ENCODE results near the gene SPATA6L. TPM values are rescaled to one million over a fixed set of nuclear protein-coding genes. Genes with fewer than 3 reads are reported as not detected.
"Not testable (repeated sequence)": the region's sequence is repeated elsewhere in the genome, so short reads cannot be mapped to it uniquely, and the experiment has no call there.

Gene SPATA6L
- total RNA-seq, 2 donors from 2014 or later = 3.6 to 10.9 TPM

DNA sequence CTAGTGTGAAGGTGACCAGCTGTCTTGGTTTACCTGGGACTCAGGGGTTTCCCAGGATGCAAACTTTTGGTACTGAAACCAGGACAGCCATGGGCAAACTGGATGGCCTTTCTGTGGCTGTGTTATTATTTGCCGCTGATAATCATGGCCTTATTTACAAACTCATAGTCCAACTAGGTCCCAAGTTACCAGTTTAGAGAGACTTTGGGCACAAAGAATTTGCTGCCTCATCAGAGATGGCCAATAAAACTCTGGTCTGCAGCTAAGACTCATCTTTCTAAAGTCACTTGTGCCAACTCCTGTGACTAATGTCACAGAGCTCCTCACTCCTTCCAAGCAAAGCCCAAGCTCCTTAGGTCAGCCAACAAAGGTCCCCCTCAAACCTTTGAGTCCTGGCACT is 51.7 kb downstream of the SPATA6L start:
- TF ChIP-seq CTCF (IDR thresholded peaks at IDR 0.05) (no peak), POLR2A (IDR thresholded peaks at IDR 0.05) (no peak)
- Histone ChIP-seq H3K27me3 (no peaks in the 10 kb centered on the region), H3K27ac (no peak overlapping the region), H3K9me3 (no peaks in the 10 kb centered on the region), H3K4me1 (no peaks in the 10 kb centered on the region), H3K36me3 (replicated peaks in 1 of 2; ENCODE audit: insufficient read depth in 1 of 2, low read depth in 2 of 2) (peaks cover 0 to 2% of the 10 kb centered on the region in 2 donors), H3K4me3 (no peak overlapping the region)
- intact Hi-C loops (cut with DNase I) = no loop called here
- no peak for ATAC-seq
- WGBS, 2 donors = 94 to 100% methylated on average over 1 of the region's 1 CpG
- DNase-seq = no peak

DNA sequence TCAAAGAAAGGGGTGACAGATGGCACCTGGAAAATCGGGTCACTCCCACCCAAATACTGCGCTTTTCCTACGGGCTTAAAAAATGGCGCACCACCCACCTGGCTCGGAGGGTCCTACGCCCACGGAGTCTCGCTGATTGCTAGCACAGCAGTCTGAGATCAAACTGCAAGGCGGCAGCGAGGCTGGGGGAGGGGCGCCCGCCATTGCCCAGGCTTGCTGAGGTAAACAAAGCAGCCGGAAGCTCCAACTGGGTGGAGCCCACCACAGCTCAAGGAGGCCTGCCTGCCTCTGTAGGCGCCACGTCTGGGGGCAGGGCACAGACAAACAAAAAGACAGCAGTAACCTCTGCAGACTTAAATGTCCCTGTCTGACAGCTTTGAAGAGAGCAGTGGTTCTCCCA is 60.2 kb downstream of the SPATA6L start:
- WGBS, 2 donors = 87 to 92% methylated on average over 4 to 7 of the region's 15 CpGs
- H3K36me3 ChIP-seq (replicated peaks in 1 of 2; ENCODE audit: insufficient read depth in 1 of 2, low read depth in 2 of 2); H3K27ac ChIP-seq; H3K4me1 ChIP-seq; H3K4me3 ChIP-seq; DNase-seq; ATAC-seq; H3K27me3 ChIP-seq; H3K9me3 ChIP-seq; intact Hi-C loops (cut with DNase I): not testable (repeated sequence)

GRCh38 chr9:4604678-4605095 is 61.6 kb downstream of the SPATA6L start:
- H3K9me3 ChIP-seq = no peaks in the 10 kb centered on the region
- H3K4me1 ChIP-seq = no peaks in the 10 kb centered on the region
- DNase-seq (peak; percentile 80 to 87 (median 83)), ATAC-seq (peak; percentile 90)
- no peak overlapping the region for H3K4me3 ChIP-seq
- no peaks in the 10 kb centered on the region for H3K36me3 ChIP-seq (replicated peaks in 1 of 2; ENCODE audit: insufficient read depth in 1 of 2, low read depth in 2 of 2)
- intact Hi-C loops (cut with DNase I) = no loop called here
- H3K27ac ChIP-seq = no peak overlapping the region
- TF ChIP-seq CTCF (IDR thresholded peaks at IDR 0.05) (peak; percentile 29 to 85 (median 82)), POLR2A (IDR thresholded peaks at IDR 0.05) (no peak)
- H3K27me3 ChIP-seq = no peaks in the 10 kb centered on the region

DNA sequence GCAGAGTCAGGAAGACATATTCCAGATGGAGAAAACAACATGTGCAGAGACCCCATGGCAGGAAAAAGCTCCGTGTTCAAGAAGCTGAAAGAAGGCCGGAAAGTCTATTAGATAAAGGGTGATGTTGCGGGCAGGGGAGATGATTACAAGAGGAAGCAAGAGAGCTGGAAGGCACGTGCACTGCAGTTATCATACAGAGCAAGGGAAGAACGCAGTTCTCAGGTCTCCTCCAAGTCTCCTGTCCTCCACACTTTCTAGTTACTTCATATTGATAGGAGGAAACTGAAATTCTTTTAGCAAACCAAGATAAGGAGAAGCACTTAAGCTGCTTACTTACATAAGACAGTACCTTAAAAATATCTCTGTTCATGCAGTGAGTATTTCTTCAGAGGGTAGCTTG is 62.5 kb downstream of the SPATA6L start:
- Histone ChIP-seq H3K9me3 (no peaks in the 10 kb centered on the region), H3K36me3 (replicated peaks in 1 of 2; ENCODE audit: insufficient read depth in 1 of 2, low read depth in 2 of 2) (no peaks in the 10 kb centered on the region), H3K4me3 (no peak overlapping the region), H3K27me3 (no peaks in the 10 kb centered on the region), H3K27ac (no peak overlapping the region), H3K4me1 (no peaks in the 10 kb centered on the region)
- DNase-seq (no peak), ATAC-seq (no peak)
- TF ChIP-seq POLR2A (IDR thresholded peaks at IDR 0.05) (no peak), CTCF (IDR thresholded peaks at IDR 0.05) (no peak)
- intact Hi-C loops (cut with DNase I) = no loop called here
- WGBS, 2 donors = 87 to 89% methylated on average over 5 of the region's 5 CpGs

DNA sequence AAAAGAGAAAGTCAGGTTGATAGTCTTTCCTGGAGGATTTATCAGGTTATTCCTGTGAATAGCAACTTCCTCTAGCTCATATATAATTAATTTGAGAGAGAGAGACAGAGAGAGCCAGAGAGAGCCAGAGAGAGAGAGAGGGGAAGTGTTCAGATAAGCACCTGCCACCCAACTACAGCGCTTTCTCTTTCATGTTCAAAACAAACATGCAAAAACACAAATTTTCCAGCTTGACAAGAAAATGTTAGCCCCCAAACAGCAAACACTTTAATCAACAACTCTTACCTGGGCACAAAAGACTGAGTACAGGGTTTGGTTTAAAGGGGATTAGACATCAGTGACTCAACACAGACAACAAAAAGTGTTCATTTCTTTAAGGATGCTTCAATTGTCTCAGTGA is 65.9 kb downstream of the SPATA6L start:
- H3K9me3 ChIP-seq = no peaks in the 10 kb centered on the region
- H3K36me3 ChIP-seq (replicated peaks in 1 of 2; ENCODE audit: insufficient read depth in 1 of 2, low read depth in 2 of 2) = no peaks in the 10 kb centered on the region
- no peaks in the 10 kb centered on the region for H3K4me1 ChIP-seq
- TF ChIP-seq CTCF (IDR thresholded peaks at IDR 0.05) (no peak), POLR2A (IDR thresholded peaks at IDR 0.05) (no peak)
- no peaks in the 10 kb centered on the region for H3K27me3 ChIP-seq
- DNase-seq = no peak
- ATAC-seq = no peak
- intact Hi-C loops (cut with DNase I) = no loop called here
- 67 to 100% methylated on average over 1 of the region's 1 CpG for WGBS, 2 donors
- H3K27ac ChIP-seq = no peak overlapping the region
- H3K4me3 ChIP-seq = no peak overlapping the region

Measured in body of pancreas (tissue), 4 donors.